ENCODE data around the gene CTCFL.

Gene CTCFL

GRCh38 chr20:57560554-57561355 lies 35.8 kb upstream of the CTCFL start, which contains the start of gene PCK1:
Gene PCK1, plus strand, starts transcription at chr20:57561110. Its CDS starts 302 bp downstream, at chr20:57561412.
- no peak for TF ChIP-seq CTCF (IDR thresholded peaks at IDR 0.05; ENCODE audit: borderline replicate concordance, control extremely low read depth, extremely low read depth, insufficient read depth, missing control alignments)
- in situ Hi-C loops (cut with MboI; ENCODE audit: low sequenced_read_pairs, unreplicated experiment): no loop called here
- DNase-seq (ENCODE audit: low spot score): no peak

GRCh38 chr20:57559658-57560553 lies 35.0 kb upstream of the CTCFL start:
- in situ Hi-C loops (cut with MboI; ENCODE audit: low sequenced_read_pairs, unreplicated experiment): no loop called here
- DNase-seq (ENCODE audit: low spot score): no peak
- TF ChIP-seq CTCF (IDR thresholded peaks at IDR 0.05; ENCODE audit: borderline replicate concordance, control extremely low read depth, extremely low read depth, insufficient read depth, missing control alignments): no peak

- in situ Hi-C loops (cut with MboI; ENCODE audit: low sequenced_read_pairs, unreplicated experiment): no loop called here
- no peak for TF ChIP-seq CTCF (IDR thresholded peaks at IDR 0.05; ENCODE audit: borderline replicate concordance, control extremely low read depth, extremely low read depth, insufficient read depth, missing control alignments)
- no peak for DNase-seq (ENCODE audit: low spot score)
Observed at GRCh38 chr20:57559289-57559634, 34.3 kb upstream of the CTCFL start.

GRCh38 chr20:57558614-57559288 lies 33.8 kb upstream of the CTCFL start:
- in situ Hi-C loops (cut with MboI; ENCODE audit: low sequenced_read_pairs, unreplicated experiment): no loop called here
- DNase-seq (ENCODE audit: low spot score): no peak
- TF ChIP-seq CTCF (IDR thresholded peaks at IDR 0.05; ENCODE audit: borderline replicate concordance, control extremely low read depth, extremely low read depth, insufficient read depth, missing control alignments): no peak

GRCh38 chr20:57557926-57558613 lies 33.1 kb upstream of the CTCFL start:
- in situ Hi-C loops (cut with MboI; ENCODE audit: low sequenced_read_pairs, unreplicated experiment): no loop called here
- no peak for TF ChIP-seq CTCF (IDR thresholded peaks at IDR 0.05; ENCODE audit: borderline replicate concordance, control extremely low read depth, extremely low read depth, insufficient read depth, missing control alignments)
- DNase-seq (ENCODE audit: low spot score): no peak

GRCh38 chr20:57556980-57557274 lies 32.0 kb upstream of the CTCFL start:
- TF ChIP-seq CTCF (IDR thresholded peaks at IDR 0.05; ENCODE audit: borderline replicate concordance, control extremely low read depth, extremely low read depth, insufficient read depth, missing control alignments): no peak
- DNase-seq (ENCODE audit: low spot score): no peak
- in situ Hi-C loops (cut with MboI; ENCODE audit: low sequenced_read_pairs, unreplicated experiment): no loop called here

All from GM13976 (cell line).